WTC11 (cell line): ENCODE measurements around the gene RCAN1. TPM values are rescaled to one million over a fixed set of nuclear protein-coding genes. Genes with fewer than 3 reads are reported as not detected.
"Not testable (repeated sequence)": the region's sequence is repeated elsewhere in the genome, so short reads cannot be mapped to it uniquely, and the experiment has no call there.

Source experiments
- ATAC-seq: fragments of 200-7000 bp; cut with Tn5 transposase; 2 replicates; pipeline ENCODE4 v1.10.0; 2021; ENCODE audit warnings: mild to moderate bottlenecking, moderate library complexity
- CTCF ChIA-PET: fragments of 300-600 bp; sonication (Branson Sonifier 250); formaldehyde crosslinking; loops from one replicate; lab custom pipeline; 2021; ENCODE audit warnings: antibody characterized with exemption; lab: Charles Lee
- POLR2A ChIA-PET: fragments of 350-600 bp; sonication (Branson Sonifier 250); formaldehyde crosslinking; loops from one replicate; lab custom pipeline; 2021; ENCODE audit warnings: antibody characterized with exemption; lab: Charles Lee
- DNase-seq: peaks from one replicate; pipeline ENCODE4 v3.0.0; 2021; ENCODE audit warnings: low spot score
- H3K27ac Mint-ChIP-seq: 2 replicates; pipeline ENCODE4 v1.8.0; 2021; ENCODE audit warnings: mixed read lengths
- H3K27me3 Mint-ChIP-seq: 2 replicates; pipeline ENCODE4 v1.8.0; 2021; ENCODE audit warnings: low read depth, mild to moderate bottlenecking, moderate library complexity, mixed read lengths
- H3K36me3 Mint-ChIP-seq: 2 replicates; pipeline ENCODE4 v1.8.0; 2021; ENCODE audit warnings: mixed read lengths
- H3K4me1 Mint-ChIP-seq: 2 replicates; pipeline ENCODE4 v1.8.0; 2022; ENCODE audit warnings: mixed read lengths
- H3K4me3 Mint-ChIP-seq: 2 replicates; pipeline ENCODE4 v1.8.0; 2021; ENCODE audit warnings: mild to moderate bottlenecking, moderate library complexity, mixed read lengths
- H3K9me3 Mint-ChIP-seq: 2 replicates; pipeline ENCODE4 v1.8.0; 2021; ENCODE audit warnings: mixed read lengths
- CDX4 ChIP-seq: fragments of 250-450 bp; sonication (Bioruptor Pico); IDR thresholded peaks from 2 replicates; pipeline ENCODE4 v1.9.0; 2021; ENCODE audit warnings: moderate library complexity, mild to moderate bottlenecking, inconsistent platforms, borderline replicate concordance
- CREM ChIP-seq: sonication (generic); formaldehyde crosslinking; IDR thresholded peaks from 2 replicates; pipeline ENCODE4 v1.8.1; 2022; ENCODE audit warnings: mild to moderate bottlenecking, missing genetic modification reagents, moderate library complexity
- E2F1 ChIP-seq: sonication (generic); formaldehyde crosslinking; IDR thresholded peaks from 2 replicates; pipeline ENCODE4 v1.8.0; 2022; ENCODE audit warnings: mild to moderate bottlenecking, missing genetic modification reagents
- EMX1 ChIP-seq: fragments of 250-450 bp; sonication (Bioruptor Pico); IDR thresholded peaks from 2 replicates; pipeline ENCODE4 v1.8.0; 2021; ENCODE audit warnings: mild to moderate bottlenecking
- ETV6 ChIP-seq: sonication (generic); formaldehyde crosslinking; IDR thresholded peaks from 2 replicates; pipeline ENCODE4 v1.8.1; 2022; ENCODE audit warnings: mild to moderate bottlenecking, missing genetic modification reagents
- JAZF1 ChIP-seq: fragments of 250-450 bp; sonication (Bioruptor Pico); IDR thresholded peaks from 2 replicates; pipeline ENCODE4 v1.9.0; 2021; ENCODE audit warnings: moderate library complexity, mild to moderate bottlenecking, inconsistent platforms
- MAX ChIP-seq: sonication (generic); formaldehyde crosslinking; IDR thresholded peaks from 2 replicates; pipeline ENCODE4 v1.8.0; 2022; ENCODE audit warnings: mild to moderate bottlenecking, missing genetic modification reagents
- MLX ChIP-seq: sonication (generic); formaldehyde crosslinking; IDR thresholded peaks from 2 replicates; pipeline ENCODE4 v1.8.1; 2023; ENCODE audit warnings: mild to moderate bottlenecking, missing genetic modification reagents, moderate library complexity
- SP1 ChIP-seq: sonication (generic); formaldehyde crosslinking; conservative IDR thresholded peaks from 2 replicates; pipeline ENCODE4 v1.8.1; 2022; ENCODE audit warnings: missing genetic modification reagents
- STAT6 ChIP-seq: sonication (generic); formaldehyde crosslinking; conservative IDR thresholded peaks from 2 replicates; pipeline ENCODE4 v1.8.1; 2023; ENCODE audit warnings: mild to moderate bottlenecking, low read depth, missing genetic modification reagents, moderate library complexity
- TEAD1 ChIP-seq: sonication (generic); formaldehyde crosslinking; IDR thresholded peaks from 2 replicates; pipeline ENCODE4 v1.8.0; 2022; ENCODE audit warnings: mild to moderate bottlenecking, missing genetic modification reagents
- total RNA-seq: library from RNA; stranded (reverse); gene quantifications from 3 replicates; pipeline ENCODE4 v1.2.3, GENCODE V29; 2021
- TF ChIP-seq, protein P1 (sequence below): sonication (generic); formaldehyde crosslinking; IDR thresholded peaks from 2 replicates; pipeline ENCODE4 v1.8.0; 2023; ENCODE audit warnings: mild to moderate bottlenecking, missing genetic modification reagents
- TF ChIP-seq, protein P2 (sequence below): fragments of 250-450 bp; sonication (Bioruptor Pico); conservative IDR thresholded peaks from 2 replicates; pipeline ENCODE4 v1.9.0; 2021; ENCODE audit warnings: mild to moderate bottlenecking
- TF ChIP-seq, protein P3 (sequence below): fragments of 250-450 bp; sonication (Bioruptor Pico); IDR thresholded peaks from 2 replicates; pipeline ENCODE4 v1.9.0; 2021; ENCODE audit warnings: mild to moderate bottlenecking
- TF ChIP-seq, protein P4 (sequence below): sonication (generic); formaldehyde crosslinking; IDR thresholded peaks from 2 replicates; pipeline ENCODE4 v1.8.0; 2022; ENCODE audit warnings: mild to moderate bottlenecking, missing genetic modification reagents

The RCAN1 gene
- total RNA-seq, 1 experiment from 2014 or later, result 5.9 TPM

- CTCF ChIA-PET, result interaction anchor here (8.1 kb wide), 1 partner anchor 96 kb away, joined by 137 read pairs; no protein-coding TSS in a partner anchor
- Mint-ChIP-seq H3K27me3 (no peaks in the 10 kb centered on the region), H3K27ac (no peak overlapping the region), H3K4me3 (no peak overlapping the region), H3K4me1 (peaks cover 5% of the 10 kb centered on the region), H3K9me3 (peaks cover 4% of the 10 kb centered on the region), H3K36me3 (no peaks in the 10 kb centered on the region)
- ATAC-seq (no peak), DNase-seq (no peak)
- POLR2A ChIA-PET, result no interaction called here
- TF ChIP-seq, protein P1, sequence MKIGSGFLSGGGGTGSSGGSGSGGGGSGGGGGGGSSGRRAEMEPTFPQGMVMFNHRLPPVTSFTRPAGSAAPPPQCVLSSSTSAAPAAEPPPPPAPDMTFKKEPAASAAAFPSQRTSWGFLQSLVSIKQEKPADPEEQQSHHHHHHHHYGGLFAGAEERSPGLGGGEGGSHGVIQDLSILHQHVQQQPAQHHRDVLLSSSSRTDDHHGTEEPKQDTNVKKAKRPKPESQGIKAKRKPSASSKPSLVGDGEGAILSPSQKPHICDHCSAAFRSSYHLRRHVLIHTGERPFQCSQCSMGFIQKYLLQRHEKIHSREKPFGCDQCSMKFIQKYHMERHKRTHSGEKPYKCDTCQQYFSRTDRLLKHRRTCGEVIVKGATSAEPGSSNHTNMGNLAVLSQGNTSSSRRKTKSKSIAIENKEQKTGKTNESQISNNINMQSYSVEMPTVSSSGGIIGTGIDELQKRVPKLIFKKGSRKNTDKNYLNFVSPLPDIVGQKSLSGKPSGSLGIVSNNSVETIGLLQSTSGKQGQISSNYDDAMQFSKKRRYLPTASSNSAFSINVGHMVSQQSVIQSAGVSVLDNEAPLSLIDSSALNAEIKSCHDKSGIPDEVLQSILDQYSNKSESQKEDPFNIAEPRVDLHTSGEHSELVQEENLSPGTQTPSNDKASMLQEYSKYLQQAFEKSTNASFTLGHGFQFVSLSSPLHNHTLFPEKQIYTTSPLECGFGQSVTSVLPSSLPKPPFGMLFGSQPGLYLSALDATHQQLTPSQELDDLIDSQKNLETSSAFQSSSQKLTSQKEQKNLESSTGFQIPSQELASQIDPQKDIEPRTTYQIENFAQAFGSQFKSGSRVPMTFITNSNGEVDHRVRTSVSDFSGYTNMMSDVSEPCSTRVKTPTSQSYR (CRISPR knock-in tag), result no peak
These were observed 8.9 kb downstream of the RCAN1 start for GRCh38 chr21:34606051-34606450.

DNA sequence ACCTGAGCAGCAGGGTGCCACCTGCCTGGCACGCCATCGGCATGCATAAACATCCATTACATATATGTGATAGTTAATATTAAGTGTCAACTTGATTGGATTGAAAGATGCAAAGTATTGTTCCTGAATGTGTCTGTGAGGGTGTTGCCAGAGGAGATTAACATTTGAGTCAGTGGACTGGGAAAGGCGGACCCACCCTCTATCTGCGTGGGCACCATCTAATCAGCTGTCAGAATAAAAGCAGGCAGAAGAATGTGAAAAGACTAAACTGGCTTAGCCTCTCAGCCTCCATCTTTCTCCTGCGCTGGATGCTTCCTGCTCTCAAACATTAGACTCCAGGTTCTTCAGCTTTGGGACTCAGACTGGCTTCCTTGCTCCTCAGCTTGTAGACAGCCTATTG is 10.0 kb downstream of the RCAN1 start:
- H3K4me1 Mint-ChIP-seq, H3K9me3 Mint-ChIP-seq, H3K27ac Mint-ChIP-seq, H3K4me3 Mint-ChIP-seq, POLR2A ChIA-PET, H3K36me3 Mint-ChIP-seq, ATAC-seq, H3K27me3 Mint-ChIP-seq, DNase-seq: not testable (repeated sequence)
- CTCF ChIA-PET, result interaction anchor here (3.2 to 8.1 kb wide), 2 partner anchors 84 to 95 kb away, joined by 71 to 137 read pairs; no protein-coding TSS in a partner anchor

GRCh38 chr21:34604556-34604955 is 10.4 kb downstream of the RCAN1 start:
- CTCF ChIA-PET, result interaction anchor here (3.2 to 8.1 kb wide), 2 partner anchors 84 to 94 kb away, joined by 71 to 137 read pairs; no protein-coding TSS in a partner anchor
- Mint-ChIP-seq H3K27ac (no peak overlapping the region), H3K36me3 (no peaks in the 10 kb centered on the region), H3K4me1 (peaks cover 13% of the 10 kb centered on the region), H3K27me3 (no peaks in the 10 kb centered on the region), H3K4me3 (no peak overlapping the region), H3K9me3 (peaks cover 4% of the 10 kb centered on the region)
- ATAC-seq (no peak), DNase-seq (no peak)
- POLR2A ChIA-PET, result no interaction called here
- TF ChIP-seq MLX (no peak), TEAD1 (CRISPR knock-in tag) (no peak), MAX (CRISPR knock-in tag) (no peak), CDX4 (CRISPR knock-in tag) (no peak), ETV6 (CRISPR knock-in tag) (no peak), CREM (CRISPR knock-in tag) (no peak), E2F1 (CRISPR knock-in tag) (no peak), JAZF1 (CRISPR knock-in tag) (no peak), SP1 (no peak), STAT6 (CRISPR knock-in tag) (no peak), EMX1 (no peak)
- TF ChIP-seq, protein P2, sequence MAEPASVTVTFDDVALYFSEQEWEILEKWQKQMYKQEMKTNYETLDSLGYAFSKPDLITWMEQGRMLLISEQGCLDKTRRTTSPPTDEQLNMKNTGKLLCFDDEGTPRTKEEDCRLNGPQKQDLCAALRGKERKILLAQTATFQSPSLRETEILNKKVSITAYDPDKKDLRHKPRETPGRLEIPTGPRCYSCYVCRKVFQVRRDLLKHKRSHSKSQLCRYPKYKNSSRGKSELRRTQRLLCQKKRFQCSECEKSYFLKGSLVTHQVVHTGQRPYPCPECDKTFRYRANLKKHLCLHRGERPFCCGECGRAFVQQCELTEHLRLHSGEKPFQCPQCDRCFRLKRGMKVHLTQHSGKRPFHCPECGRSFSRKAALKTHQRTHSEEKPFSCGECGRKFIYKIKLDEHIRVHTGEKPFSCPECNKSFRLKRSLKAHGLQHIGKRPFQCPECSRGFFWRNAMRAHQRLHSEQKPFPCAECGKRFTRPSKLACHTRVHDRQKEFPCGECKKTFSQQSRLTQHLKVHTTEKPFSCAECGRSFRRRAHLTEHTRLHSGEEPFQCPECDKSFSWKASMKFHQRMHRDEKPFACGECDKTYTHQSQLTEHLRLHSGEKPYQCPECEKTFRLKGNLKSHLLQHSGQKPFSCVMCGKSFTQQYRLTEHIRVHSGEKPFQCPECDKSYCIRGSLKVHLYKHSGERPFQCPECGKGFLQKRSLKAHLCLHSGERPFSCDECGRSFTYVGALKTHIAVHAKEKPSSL (CRISPR knock-in tag), result no peak
- TF ChIP-seq, protein P3, sequence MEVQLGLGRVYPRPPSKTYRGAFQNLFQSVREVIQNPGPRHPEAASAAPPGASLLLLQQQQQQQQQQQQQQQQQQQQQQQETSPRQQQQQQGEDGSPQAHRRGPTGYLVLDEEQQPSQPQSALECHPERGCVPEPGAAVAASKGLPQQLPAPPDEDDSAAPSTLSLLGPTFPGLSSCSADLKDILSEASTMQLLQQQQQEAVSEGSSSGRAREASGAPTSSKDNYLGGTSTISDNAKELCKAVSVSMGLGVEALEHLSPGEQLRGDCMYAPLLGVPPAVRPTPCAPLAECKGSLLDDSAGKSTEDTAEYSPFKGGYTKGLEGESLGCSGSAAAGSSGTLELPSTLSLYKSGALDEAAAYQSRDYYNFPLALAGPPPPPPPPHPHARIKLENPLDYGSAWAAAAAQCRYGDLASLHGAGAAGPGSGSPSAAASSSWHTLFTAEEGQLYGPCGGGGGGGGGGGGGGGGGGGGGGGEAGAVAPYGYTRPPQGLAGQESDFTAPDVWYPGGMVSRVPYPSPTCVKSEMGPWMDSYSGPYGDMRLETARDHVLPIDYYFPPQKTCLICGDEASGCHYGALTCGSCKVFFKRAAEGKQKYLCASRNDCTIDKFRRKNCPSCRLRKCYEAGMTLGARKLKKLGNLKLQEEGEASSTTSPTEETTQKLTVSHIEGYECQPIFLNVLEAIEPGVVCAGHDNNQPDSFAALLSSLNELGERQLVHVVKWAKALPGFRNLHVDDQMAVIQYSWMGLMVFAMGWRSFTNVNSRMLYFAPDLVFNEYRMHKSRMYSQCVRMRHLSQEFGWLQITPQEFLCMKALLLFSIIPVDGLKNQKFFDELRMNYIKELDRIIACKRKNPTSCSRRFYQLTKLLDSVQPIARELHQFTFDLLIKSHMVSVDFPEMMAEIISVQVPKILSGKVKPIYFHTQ (CRISPR knock-in tag), result no peak
- TF ChIP-seq, protein P4, sequence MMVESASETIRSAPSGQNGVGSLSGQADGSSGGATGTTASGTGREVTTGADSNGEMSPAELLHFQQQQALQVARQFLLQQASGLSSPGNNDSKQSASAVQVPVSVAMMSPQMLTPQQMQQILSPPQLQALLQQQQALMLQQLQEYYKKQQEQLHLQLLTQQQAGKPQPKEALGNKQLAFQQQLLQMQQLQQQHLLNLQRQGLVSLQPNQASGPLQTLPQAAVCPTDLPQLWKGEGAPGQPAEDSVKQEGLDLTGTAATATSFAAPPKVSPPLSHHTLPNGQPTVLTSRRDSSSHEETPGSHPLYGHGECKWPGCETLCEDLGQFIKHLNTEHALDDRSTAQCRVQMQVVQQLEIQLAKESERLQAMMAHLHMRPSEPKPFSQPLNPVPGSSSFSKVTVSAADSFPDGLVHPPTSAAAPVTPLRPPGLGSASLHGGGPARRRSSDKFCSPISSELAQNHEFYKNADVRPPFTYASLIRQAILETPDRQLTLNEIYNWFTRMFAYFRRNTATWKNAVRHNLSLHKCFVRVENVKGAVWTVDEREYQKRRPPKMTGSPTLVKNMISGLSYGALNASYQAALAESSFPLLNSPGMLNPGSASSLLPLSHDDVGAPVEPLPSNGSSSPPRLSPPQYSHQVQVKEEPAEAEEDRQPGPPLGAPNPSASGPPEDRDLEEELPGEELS (CRISPR knock-in tag), result no peak
